Activated B cell treated with CpG ODN at 0.5 μM for 24 hours (primary cell): ENCODE measurements around the gene NRXN2. TPM values are rescaled to one million over a fixed set of nuclear protein-coding genes. Genes with fewer than 3 reads are reported as not detected.

Source experiments
- ATAC-seq: fragments of 200-7000 bp; cut with Tn5 transposase; one replicate; pipeline ENCODE4 v1.10.0; 2021; ENCODE audit warnings: low read depth, mild to moderate bottlenecking, moderate library complexity
- CTCF ChIA-PET: fragments of 350-600 bp; sonication (Branson Sonifier 250); formaldehyde crosslinking; loops from one replicate; lab custom pipeline; 2021; ENCODE audit warnings: antibody characterized with exemption; lab: Charles Lee
- POLR2A ChIA-PET: fragments of 350-600 bp; sonication (Branson Sonifier 250); formaldehyde crosslinking; loops from one replicate; lab custom pipeline; 2021; ENCODE audit warnings: antibody characterized with exemption; lab: Charles Lee
- DNase-seq: peaks from one replicate; pipeline ENCODE4 v3.0.0; 2022
- H3K27ac Mint-ChIP-seq: one replicate; pipeline ENCODE4 v1.8.0; 2020; ENCODE audit warnings: mixed read lengths
- H3K27me3 Mint-ChIP-seq: one replicate; pipeline ENCODE4 v1.8.0; 2021; ENCODE audit warnings: mixed read lengths
- H3K36me3 Mint-ChIP-seq: one replicate; pipeline ENCODE4 v1.8.0; 2021; ENCODE audit warnings: low read depth, mixed read lengths
- H3K4me1 Mint-ChIP-seq: one replicate; pipeline ENCODE4 v1.8.0; 2021; ENCODE audit warnings: mixed read lengths
- H3K4me3 Mint-ChIP-seq: one replicate; pipeline ENCODE4 v1.8.0; 2020; ENCODE audit warnings: mild to moderate bottlenecking, mixed read lengths
- H3K9me3 Mint-ChIP-seq: one replicate; pipeline ENCODE4 v1.8.0; 2020; ENCODE audit warnings: mixed read lengths
- intact Hi-C: fragments of 100-400 bp; cut with micrococcal nuclease; formaldehyde crosslinking; loops from one replicate; pipeline ENCODE4 v1.15.1; 2024
- total RNA-seq: library from RNA; stranded (reverse); gene quantifications from 2 replicates; pipeline ENCODE4 v1.2.3, GENCODE V29; 2022
- TF ChIP-seq, protein P1 (sequence below): fragments of 200-600 bp; IDR thresholded peaks from one replicate; pipeline ENCODE4 v1.8.0; 2022; ENCODE audit warnings: antibody characterized with exemption, mild to moderate bottlenecking

NRXN2 gene
- total RNA-seq: 0.54 and 0.73 TPM in 2 replicates

DNA sequence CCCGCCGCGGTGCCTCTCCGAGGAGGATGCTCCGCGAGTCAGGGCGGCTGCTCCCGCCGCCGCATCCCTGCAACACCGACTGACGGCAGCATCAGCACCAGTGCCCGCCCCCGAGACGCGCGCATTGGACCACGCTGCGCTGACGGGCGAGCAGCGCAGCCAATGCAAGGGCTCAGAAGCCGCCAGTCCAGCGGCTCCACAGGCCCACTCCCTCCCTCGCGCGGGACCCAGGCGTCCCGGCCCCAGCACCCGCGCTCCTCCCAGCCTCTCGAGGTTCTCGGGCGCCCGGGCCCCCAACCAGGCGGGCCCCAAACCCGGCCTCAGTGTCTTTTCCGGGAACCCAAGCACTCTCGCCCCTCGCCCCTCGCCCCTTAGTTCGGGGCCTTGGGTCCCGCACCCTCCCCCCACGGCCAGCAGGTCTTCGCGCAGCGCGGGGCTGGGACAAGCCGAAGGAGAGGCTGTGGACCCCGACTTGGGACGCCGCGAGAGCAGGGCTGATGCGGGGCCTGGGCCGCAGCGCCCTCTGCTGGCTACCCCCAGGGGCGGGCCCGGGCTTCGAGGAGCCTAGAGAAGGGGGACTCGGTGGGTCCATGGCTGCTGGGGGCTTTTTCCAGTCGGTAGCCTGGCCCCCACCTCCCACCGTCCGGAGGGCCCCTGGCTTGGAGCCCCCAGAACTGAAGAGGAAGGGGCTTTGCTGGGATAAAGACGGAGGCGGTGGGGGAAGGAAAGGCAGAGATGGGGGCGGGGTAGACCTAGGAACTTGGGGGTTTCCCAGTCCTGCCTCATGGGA lies at the start of gene NRXN2:
Gene NRXN2, minus strand, starts transcription at position 81 of the 790 bp plus-strand sequence. CDS start 9,498 bp downstream, outside the sequence.
- Mint-ChIP-seq H3K27ac (peak within 1 kb of the TSS; percentile 76), H3K4me3 (peak within 1 kb of the TSS; percentile 81), H3K9me3 (no peaks in the 10 kb centered on the region), H3K4me1 (peaks cover 22% of the 10 kb centered on the region), H3K36me3 (peaks cover 19% of the 10 kb centered on the region), H3K27me3 (peaks cover 30% of the 10 kb centered on the region)
- DNase-seq (peak; percentile 88), ATAC-seq (peak; percentile 89)
- CTCF ChIA-PET: interaction anchor here (1.0 to 2.0 kb wide), 3 partner anchors 34 to 406 kb away, joined by 3 to 8 read pairs (median 6); partner anchors contain the start of genes PRDX5 and TRMT112
- POLR2A ChIA-PET: interaction anchor here (0.6 to 1.6 kb wide), 5 partner anchors 19 to 957 kb away, joined by 3 to 6 read pairs (median 3); no protein-coding TSS in a partner anchor
- intact Hi-C loops: loop anchor here (1.0 to 2.0 kb wide), 6 partner anchors 20 to 418 kb away; partner anchors contain the start of genes ESRRA and PRDX5
- TF ChIP-seq, protein P1, sequence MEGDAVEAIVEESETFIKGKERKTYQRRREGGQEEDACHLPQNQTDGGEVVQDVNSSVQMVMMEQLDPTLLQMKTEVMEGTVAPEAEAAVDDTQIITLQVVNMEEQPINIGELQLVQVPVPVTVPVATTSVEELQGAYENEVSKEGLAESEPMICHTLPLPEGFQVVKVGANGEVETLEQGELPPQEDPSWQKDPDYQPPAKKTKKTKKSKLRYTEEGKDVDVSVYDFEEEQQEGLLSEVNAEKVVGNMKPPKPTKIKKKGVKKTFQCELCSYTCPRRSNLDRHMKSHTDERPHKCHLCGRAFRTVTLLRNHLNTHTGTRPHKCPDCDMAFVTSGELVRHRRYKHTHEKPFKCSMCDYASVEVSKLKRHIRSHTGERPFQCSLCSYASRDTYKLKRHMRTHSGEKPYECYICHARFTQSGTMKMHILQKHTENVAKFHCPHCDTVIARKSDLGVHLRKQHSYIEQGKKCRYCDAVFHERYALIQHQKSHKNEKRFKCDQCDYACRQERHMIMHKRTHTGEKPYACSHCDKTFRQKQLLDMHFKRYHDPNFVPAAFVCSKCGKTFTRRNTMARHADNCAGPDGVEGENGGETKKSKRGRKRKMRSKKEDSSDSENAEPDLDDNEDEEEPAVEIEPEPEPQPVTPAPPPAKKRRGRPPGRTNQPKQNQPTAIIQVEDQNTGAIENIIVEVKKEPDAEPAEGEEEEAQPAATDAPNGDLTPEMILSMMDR: peak; percentile 64

DNA sequence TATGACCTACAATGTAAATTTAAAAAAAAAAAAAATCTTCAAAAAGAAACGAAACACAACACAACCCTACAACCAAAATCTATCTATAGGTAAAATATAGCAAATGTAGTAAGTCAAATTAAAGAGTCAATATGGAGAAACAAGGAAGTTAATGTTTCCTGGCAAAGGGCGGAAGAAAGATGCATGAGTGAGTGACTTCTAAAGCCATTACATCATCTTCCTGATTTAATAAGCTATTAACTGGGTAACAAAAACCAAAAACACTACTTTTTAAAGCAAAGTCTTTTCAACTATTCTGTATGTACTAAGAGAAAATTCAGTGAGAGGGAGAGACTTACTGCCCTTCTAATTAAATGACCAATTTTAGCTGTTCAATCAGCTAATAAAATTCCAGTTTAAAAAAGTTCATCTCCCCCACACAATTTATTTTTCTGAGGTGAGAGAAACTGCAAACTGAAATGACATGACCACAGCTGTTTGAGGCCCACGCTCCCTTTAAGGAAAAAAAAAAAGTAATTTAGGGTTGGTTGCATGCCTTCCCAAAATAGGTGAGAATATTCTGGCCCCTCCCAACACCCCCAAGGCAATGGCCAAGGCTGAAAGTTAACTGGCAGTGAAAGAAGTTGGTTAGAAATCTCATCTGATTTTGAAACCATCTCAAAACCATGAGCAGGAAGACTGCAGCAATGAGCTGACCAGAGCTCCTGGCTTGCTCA lies 49.5 kb upstream of the NRXN2 start:
- ATAC-seq (peak; percentile 48), DNase-seq (no peak)
- H3K36me3 Mint-ChIP-seq: peaks cover 98% of the 10 kb centered on the region
- H3K9me3 Mint-ChIP-seq: no peaks in the 10 kb centered on the region
- intact Hi-C loops: loop anchor here (1.0 to 10.0 kb wide), 3 partner anchors 8 to 528 kb away; partner anchors contain the start of genes FKBP2 and PPP1R14B
- TF ChIP-seq, protein P1: no peak
- peak overlapping the region; percentile 80 for H3K4me3 Mint-ChIP-seq
- ChIA-PET POLR2A (interaction anchor here (0.6 to 4.1 kb wide), 31 partner anchors 9 to 1931 kb away, joined by 3 to 130 read pairs (median 4); partner anchors contain the start of genes EHBP1L1, FAU, MAP4K2 and MEN1), CTCF (interaction anchor here (0.7 to 2.1 kb wide), 9 partner anchors 15 to 486 kb away, joined by 3 to 8 read pairs (median 4); partner anchors contain the start of genes CDC42BPG, EHD1 and RASGRP2)
- peak overlapping the region; percentile 92 for H3K27ac Mint-ChIP-seq
- peaks cover 96% of the 10 kb centered on the region for H3K4me1 Mint-ChIP-seq
- H3K27me3 Mint-ChIP-seq: no peaks in the 10 kb centered on the region

DNA sequence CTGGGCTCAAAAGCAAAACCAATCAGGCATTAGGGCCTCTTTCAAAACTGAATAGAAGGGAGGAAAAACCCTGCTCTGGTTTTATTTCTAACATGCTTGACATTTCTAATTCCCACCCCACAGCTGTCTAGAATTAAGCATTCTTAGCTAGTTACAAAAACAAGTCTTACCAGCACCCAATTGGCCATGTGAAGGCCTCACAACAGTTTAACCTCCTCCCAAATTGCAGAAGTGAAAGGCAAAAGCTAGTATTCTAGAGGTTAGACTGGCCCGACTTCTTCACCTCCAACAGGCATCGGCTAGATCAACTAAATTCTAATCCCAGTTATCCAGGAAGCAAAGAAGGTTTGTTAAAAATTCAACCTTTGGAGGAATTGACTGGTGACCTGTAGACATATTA lies 48.9 kb upstream of the NRXN2 start:
- intact Hi-C loops: loop anchor here (1.0 to 10.0 kb wide), 3 partner anchors 8 to 527 kb away; partner anchors contain the start of genes FKBP2 and PPP1R14B
- TF ChIP-seq, protein P1: no peak
- POLR2A ChIA-PET: interaction anchor here (0.6 to 4.1 kb wide), 27 partner anchors 9 to 1931 kb away, joined by 3 to 130 read pairs (median 4); partner anchors contain the start of genes CATSPERZ, EHBP1L1, FAU and MAP4K2
- H3K9me3 Mint-ChIP-seq: no peaks in the 10 kb centered on the region
- CTCF ChIA-PET: interaction anchor here (1.0 to 2.1 kb wide), 9 partner anchors 9 to 323 kb away, joined by 3 to 8 read pairs (median 4); partner anchors contain the start of genes CDC42BPG, EHD1 and RASGRP2
- peak overlapping the region; percentile 92 for H3K27ac Mint-ChIP-seq
- no peaks in the 10 kb centered on the region for H3K27me3 Mint-ChIP-seq
- H3K4me1 Mint-ChIP-seq: peaks cover 96% of the 10 kb centered on the region
- peaks cover 98% of the 10 kb centered on the region for H3K36me3 Mint-ChIP-seq
- ATAC-seq (peak; percentile 87), DNase-seq (no peak)
- peak overlapping the region; percentile 80 for H3K4me3 Mint-ChIP-seq

DNA sequence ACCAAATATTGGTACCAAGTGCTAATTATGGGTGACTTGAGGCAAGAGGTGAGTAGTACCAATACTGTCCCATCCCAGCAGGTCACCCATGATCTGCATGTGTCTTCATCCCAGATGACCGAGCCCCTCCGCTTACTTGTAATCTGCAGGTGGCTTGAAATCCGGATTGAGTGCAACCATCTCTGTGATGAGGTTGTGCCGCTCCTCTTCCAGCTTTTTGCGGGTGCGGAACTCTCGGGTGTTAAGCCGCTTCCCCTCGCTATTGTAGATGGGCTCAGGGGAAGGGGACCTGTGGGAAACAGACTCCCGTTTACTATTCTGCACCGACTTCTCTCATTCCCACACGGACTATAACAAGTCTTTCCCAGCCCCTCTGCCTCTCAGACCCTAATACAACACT lies 47.1 kb upstream of the NRXN2 start:
- POLR2A ChIA-PET: interaction anchor here (1.6 to 4.1 kb wide), 4 partner anchors 7 to 25 kb away, joined by 4 to 130 read pairs (median 30); partner anchors contain the start of genes PYGM and RASGRP2
- Mint-ChIP-seq H3K4me1 (peaks cover 90% of the 10 kb centered on the region), H3K36me3 (peaks cover 93% of the 10 kb centered on the region), H3K9me3 (no peaks in the 10 kb centered on the region), H3K27ac (peak overlapping the region; percentile 92), H3K27me3 (no peaks in the 10 kb centered on the region), H3K4me3 (peak overlapping the region; percentile 28)
- no peak for ATAC-seq
- intact Hi-C loops: loop anchor here (10.0 kb wide), 1 partner anchor 525 kb away; the partner anchor contains the start of genes FKBP2 and PPP1R14B
- DNase-seq: no peak
- TF ChIP-seq, protein P1: no peak
- CTCF ChIA-PET: interaction anchor here (1.4 to 4.5 kb wide), 4 partner anchors 7 to 321 kb away, joined by 3 to 24 read pairs (median 4); partner anchors contain the start of gene RASGRP2
